ENCODE data around the gene ITGAX. TPM values are rescaled to one million over a fixed set of nuclear protein-coding genes. Genes with fewer than 3 reads are reported as not detected.

The ITGAX gene
- total RNA-seq, 1 donor from 2014 or later, result 1.2 TPM

DNA sequence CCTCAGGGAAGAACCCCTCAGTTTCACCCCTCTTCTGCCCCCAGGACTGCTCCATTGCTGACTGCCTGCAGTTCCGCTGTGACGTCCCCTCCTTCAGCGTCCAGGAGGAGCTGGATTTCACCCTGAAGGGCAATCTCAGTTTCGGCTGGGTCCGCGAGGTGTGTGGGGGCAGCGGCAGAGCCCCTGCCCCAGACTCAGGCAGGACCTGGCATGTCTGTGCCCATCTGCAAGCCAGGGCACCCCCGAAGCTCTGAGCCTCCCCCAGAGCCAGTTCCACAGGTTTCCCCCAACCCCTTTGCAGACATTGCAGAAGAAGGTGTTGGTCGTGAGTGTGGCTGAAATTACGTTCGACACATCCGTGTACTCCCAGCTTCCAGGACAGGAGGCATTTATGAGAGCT lies 68.8 kb downstream of the ITGAX start:
- intact Hi-C loops (cut with DNase I), result no loop called here
- DNase-seq (no peak), ATAC-seq (ENCODE audit: poor library complexity) (peak; percentile 4)

DNA sequence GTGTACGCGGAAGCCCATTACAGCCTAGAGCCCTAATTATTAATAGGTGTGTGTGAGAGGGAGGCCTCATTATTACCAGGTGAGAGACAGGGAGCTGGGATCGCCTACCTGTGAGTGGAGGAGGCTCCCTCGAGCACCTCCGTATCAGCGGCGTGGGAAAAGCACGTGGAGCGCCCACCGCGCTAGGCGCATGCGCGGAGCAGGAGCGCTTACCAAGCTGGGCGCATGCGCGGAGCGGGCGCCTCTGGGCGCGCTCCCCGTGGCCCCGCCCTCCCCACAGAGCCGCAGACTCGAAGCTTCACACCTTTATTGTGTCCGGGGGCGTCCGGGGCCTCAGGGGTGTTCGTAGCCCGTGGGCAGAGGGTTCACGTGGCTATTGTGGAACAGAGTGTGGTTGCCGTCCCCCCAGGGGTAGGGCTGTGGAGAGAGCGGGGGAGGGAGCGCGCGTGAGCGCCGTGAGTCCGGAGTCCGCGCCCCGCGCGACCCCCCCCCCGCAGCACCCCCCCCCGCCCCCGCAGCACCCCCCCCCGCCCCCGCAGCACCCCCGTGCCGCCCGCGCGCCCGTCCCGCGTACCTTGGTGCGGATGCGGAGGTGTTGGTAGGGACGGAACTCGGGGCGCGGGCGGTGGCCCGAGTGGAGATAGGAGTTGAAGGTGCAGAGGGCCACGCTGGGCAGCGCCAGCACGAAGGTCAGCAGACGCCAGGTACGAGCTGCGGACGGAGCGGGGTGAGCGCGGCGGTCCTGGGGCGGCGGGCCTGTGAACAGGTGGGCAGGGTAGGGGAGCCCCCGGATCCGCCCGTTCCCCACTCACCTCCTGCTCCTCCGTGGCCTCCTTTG lies 72.7 kb downstream of the ITGAX start:
- DNase-seq, result peak; percentile 86
- intact Hi-C loops (cut with DNase I), result no loop called here
- peak; percentile 37 for ATAC-seq (ENCODE audit: poor library complexity)

DNA sequence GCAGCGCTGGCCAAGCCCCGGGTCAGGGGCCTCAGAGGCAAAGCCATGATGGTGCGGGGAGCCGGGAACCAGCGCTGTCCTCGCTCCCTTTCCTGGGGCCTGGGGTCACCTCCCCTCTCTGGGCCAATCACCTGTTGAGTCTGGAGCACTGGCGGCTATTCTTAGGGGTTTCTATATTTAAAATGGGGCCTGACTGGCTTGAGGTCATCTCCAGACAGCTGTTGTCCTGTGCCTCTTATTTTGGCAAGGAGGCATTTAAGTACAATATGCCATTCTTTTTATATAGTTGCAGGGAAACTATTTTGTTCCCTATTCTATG lies 73.3 kb downstream of the ITGAX start, which contains the start of gene COX6A2:
Gene COX6A2, minus strand, starts transcription at position 82 of the 319 bp plus-strand sequence. Its CDS starts 35 bp downstream, at position 47.
- peak; percentile 74 for ATAC-seq (ENCODE audit: poor library complexity)

GRCh38 chr16:31428638-31429247 lies 73.8 kb downstream of the ITGAX start:
- ATAC-seq (ENCODE audit: poor library complexity), result peak; percentile 10
- intact Hi-C loops (cut with DNase I), result no loop called here
- no peak for DNase-seq

More for the DNA sequence above, 73.3 kb downstream of the ITGAX start, which contains the start of gene COX6A2:
- intact Hi-C loops (cut with DNase I), result no loop called here
- peak; percentile 71 for DNase-seq

DNA sequence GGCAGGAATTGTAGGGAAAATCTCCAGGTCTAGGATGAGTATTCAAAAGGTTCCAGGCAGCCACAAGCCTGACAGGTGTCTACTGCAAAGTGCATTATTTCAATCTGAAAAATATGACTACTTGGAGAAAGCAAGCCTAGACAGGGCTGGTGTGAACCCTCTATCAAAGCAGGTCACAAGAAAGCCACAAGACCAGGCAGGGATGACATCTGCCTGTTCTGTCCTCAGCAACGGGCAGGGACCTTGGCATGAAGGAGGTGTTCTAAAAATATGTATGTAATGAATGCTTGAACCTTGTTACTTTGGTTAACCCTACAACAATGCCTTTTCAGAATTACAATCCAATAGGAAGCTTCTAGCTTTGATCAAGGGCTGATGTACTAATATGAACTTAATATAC lies 74.3 kb downstream of the ITGAX start:
- DNase-seq (no peak), ATAC-seq (ENCODE audit: poor library complexity) (peak; percentile 70)
- intact Hi-C loops (cut with DNase I), result no loop called here

DNA sequence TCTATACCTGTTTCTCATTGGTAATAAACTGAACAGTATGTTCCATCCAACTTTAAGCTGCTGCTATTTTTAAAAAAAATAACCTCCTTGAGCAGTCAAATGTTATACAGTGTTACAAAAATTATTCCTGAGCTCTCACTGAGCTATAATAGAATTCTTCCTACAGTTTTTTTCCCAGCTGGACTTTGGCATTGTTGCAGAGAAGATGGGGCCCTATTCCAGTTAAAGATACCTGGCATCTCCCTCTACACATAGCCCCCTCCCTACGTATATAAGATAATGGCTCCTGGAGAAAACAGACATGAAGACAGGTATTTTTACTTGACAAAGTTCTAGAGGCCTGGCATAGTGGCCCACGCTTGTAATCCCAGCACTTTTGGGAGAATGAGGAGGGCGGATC lies 74.8 kb downstream of the ITGAX start:
- intact Hi-C loops (cut with DNase I), result no loop called here
- ATAC-seq (ENCODE audit: poor library complexity) (no peak), DNase-seq (no peak)

GRCh38 chr16:31430380-31431052 lies 75.5 kb downstream of the ITGAX start:
- no peak for DNase-seq
- intact Hi-C loops (cut with DNase I), result no loop called here
- ATAC-seq (ENCODE audit: poor library complexity), result no peak

Other genes starting within 250 kb of the ITGAX start
- gene BCKDK, start 246.8 kb upstream of the ITGAX start, total RNA-seq, result 84.3 TPM
- gene KAT8, start 237.5 kb upstream of the ITGAX start, total RNA-seq, result 60.3 TPM
- not detected for gene PRSS8, start 219.4 kb upstream of the ITGAX start, total RNA-seq
- gene PRSS36, start 205.1 kb upstream of the ITGAX start, total RNA-seq, result 2.2 TPM
- gene FUS, start 175.0 kb upstream of the ITGAX start, total RNA-seq, result 79.3 TPM
- 8.2 TPM for gene PYCARD, start 152.4 kb upstream of the ITGAX start, total RNA-seq
- gene TRIM72, start 141.1 kb upstream of the ITGAX start, total RNA-seq, result 0.70 TPM
- not detected for gene PYDC1, start 138.0 kb upstream of the ITGAX start, total RNA-seq
- gene ITGAM, start 95.2 kb upstream of the ITGAX start, total RNA-seq, result 8.6 TPM
- gene ITGAD, start 38.2 kb downstream of the ITGAX start, total RNA-seq, result not detected
- gene COX6A2, start 73.2 kb downstream of the ITGAX start, total RNA-seq, result 1,514 TPM
- 1.9 TPM for gene ZNF843, start 87.6 kb downstream of the ITGAX start, total RNA-seq
- 5.8 TPM for gene ARMC5, start 104.3 kb downstream of the ITGAX start, total RNA-seq
- gene TGFB1I1, start 117.0 kb downstream of the ITGAX start, total RNA-seq, result 13.2 TPM
- gene SLC5A2, start 127.9 kb downstream of the ITGAX start, total RNA-seq, result not detected
- gene RUSF1, start 153.2 kb downstream of the ITGAX start, total RNA-seq, result 20.1 TPM
- not detected for gene AHSP, start 172.7 kb downstream of the ITGAX start, total RNA-seq

Measured in Right ventricle myocardium superior (tissue), 1 donor.